Gastroesophageal sphincter (tissue), 3 donors: ENCODE measurements around the gene HEATR1.

ENCODE experiments used
- EP300 ChIP-seq: sonication (generic); formaldehyde crosslinking; IDR thresholded peaks from one replicate; pipeline ENCODE4 v1.6.1; 2017; ENCODE audit warnings: antibody characterized with exemption, mild to moderate bottlenecking
- POLR2A ChIP-seq, 2 donors: fragments of 450-650 bp; IDR thresholded peaks; one replicate each; pipeline ENCODE4 v1.6.1; 2017; ENCODE audit warnings: antibody characterized with exemption in 2 of 2, mild to moderate bottlenecking in 2 of 2, moderate library complexity in 1 of 2
- POLR2AphosphoS5 ChIP-seq: sonication (generic); formaldehyde crosslinking; IDR thresholded peaks from one replicate; pipeline ENCODE4 v1.6.1; 2017; ENCODE audit warnings: antibody characterized with exemption
- TF ChIP-seq, protein P1 (sequence below), 4 experiments: fragments of 200-600 bp in 2 of 4; fragments of 450-650 bp in 2 of 4; sonication (generic) in 1 of 4; IDR thresholded peaks; one replicate each; pipeline ENCODE4 v1.5.1; 2017 to 2019; ENCODE audit warnings: antibody characterized with exemption in 4 of 4, mild to moderate bottlenecking in 2 of 4, moderate library complexity in 2 of 4

DNA sequence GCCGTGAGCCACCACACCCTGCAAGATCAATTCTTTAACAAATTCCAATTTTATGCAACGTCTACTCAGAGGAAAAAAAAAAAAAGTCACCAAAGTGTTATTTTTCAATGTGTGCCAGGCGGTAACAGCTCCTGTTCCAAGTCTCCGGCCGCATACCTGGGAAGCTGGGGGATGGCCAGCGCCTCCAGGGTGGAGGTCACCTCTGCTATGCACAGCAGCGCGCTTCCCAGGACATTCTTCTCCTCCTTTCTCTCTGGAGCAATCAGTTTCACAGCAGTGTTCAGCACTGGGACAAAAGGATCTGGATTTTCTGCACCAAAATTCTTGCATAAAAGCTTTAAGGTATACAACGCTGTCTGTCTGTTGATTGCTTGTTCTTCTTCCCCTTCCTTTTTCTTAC lies 46.2 kb downstream of the HEATR1 start:
- TF ChIP-seq, protein P1, sequence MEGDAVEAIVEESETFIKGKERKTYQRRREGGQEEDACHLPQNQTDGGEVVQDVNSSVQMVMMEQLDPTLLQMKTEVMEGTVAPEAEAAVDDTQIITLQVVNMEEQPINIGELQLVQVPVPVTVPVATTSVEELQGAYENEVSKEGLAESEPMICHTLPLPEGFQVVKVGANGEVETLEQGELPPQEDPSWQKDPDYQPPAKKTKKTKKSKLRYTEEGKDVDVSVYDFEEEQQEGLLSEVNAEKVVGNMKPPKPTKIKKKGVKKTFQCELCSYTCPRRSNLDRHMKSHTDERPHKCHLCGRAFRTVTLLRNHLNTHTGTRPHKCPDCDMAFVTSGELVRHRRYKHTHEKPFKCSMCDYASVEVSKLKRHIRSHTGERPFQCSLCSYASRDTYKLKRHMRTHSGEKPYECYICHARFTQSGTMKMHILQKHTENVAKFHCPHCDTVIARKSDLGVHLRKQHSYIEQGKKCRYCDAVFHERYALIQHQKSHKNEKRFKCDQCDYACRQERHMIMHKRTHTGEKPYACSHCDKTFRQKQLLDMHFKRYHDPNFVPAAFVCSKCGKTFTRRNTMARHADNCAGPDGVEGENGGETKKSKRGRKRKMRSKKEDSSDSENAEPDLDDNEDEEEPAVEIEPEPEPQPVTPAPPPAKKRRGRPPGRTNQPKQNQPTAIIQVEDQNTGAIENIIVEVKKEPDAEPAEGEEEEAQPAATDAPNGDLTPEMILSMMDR (IDR thresholded peaks at IDR 0.05): no peak
- TF ChIP-seq POLR2AphosphoS5: no peak
- no peak for TF ChIP-seq POLR2A (IDR thresholded peaks at IDR 0.05)
- no peak for TF ChIP-seq EP300
